ENCODE results near the gene CEACAM19.

The CEACAM19 gene

GRCh38 chr19:44677019-44677811 lies 5.9 kb downstream of the CEACAM19 start:
- ATAC-seq, result peak; percentile 86
- TF ChIP-seq ISL1 (CRISPR knock-in tag; IDR thresholded peaks at IDR 0.05), result 0 out of 2 replicates have a peak, but pooled peaks have one; percentile 46
- no peak for TF ChIP-seq TCF4 (CRISPR knock-in tag; IDR thresholded peaks at IDR 0.05; ENCODE audit: borderline replicate concordance)
- peak; percentile 74; the same call in 1 of the 2 replicates for TF ChIP-seq CREB5 (CRISPR knock-in tag; IDR thresholded peaks at IDR 0.05; ENCODE audit: low read depth)

GRCh38 chr19:44680536-44680935 lies 9.3 kb downstream of the CEACAM19 start:
- ATAC-seq, result no peak

More at GRCh38 chr19:44680536-44680935, 9.3 kb downstream of the CEACAM19 start:
- no peak for TF ChIP-seq GLIS3 (CRISPR knock-in tag; IDR thresholded peaks at IDR 0.05)
- TF ChIP-seq BACH2 (CRISPR knock-in tag; IDR thresholded peaks at IDR 0.05; ENCODE audit: borderline replicate concordance), result no peak
- TF ChIP-seq ZNF565 (CRISPR knock-in tag; conservative IDR thresholded peaks at IDR 0.05; ENCODE audit: low read depth), result no peak
- TF ChIP-seq POU6F1 (CRISPR knock-in tag; IDR thresholded peaks at IDR 0.05; ENCODE audit: borderline replicate concordance, low read depth), result no peak
- TF ChIP-seq CSDC2 (CRISPR knock-in tag; IDR thresholded peaks at IDR 0.05), result no peak
- TF ChIP-seq ESRRG (CRISPR knock-in tag; IDR thresholded peaks at IDR 0.05), result no peak
- no peak for TF ChIP-seq CREB5 (CRISPR knock-in tag; IDR thresholded peaks at IDR 0.05; ENCODE audit: low read depth)
- no peak for TF ChIP-seq TCF4 (CRISPR knock-in tag; IDR thresholded peaks at IDR 0.05; ENCODE audit: borderline replicate concordance)
- TF ChIP-seq TSHZ2 (CRISPR knock-in tag; IDR thresholded peaks at IDR 0.05), result no peak
- TF ChIP-seq RARB (CRISPR knock-in tag; IDR thresholded peaks at IDR 0.05), result no peak
- TF ChIP-seq PATZ1 (CRISPR knock-in tag; IDR thresholded peaks at IDR 0.05; ENCODE audit: borderline replicate concordance), result no peak
- no peak for TF ChIP-seq OSR1 (CRISPR knock-in tag; IDR thresholded peaks at IDR 0.05)
- no peak for TF ChIP-seq ZNF8 (CRISPR knock-in tag; IDR thresholded peaks at IDR 0.05)
- TF ChIP-seq ZNF70 (CRISPR knock-in tag; IDR thresholded peaks at IDR 0.05), result no peak
- TF ChIP-seq ZC3H10 (CRISPR knock-in tag; IDR thresholded peaks at IDR 0.05), result no peak
- no peak for TF ChIP-seq SNAI2 (CRISPR knock-in tag; IDR thresholded peaks at IDR 0.05)
